HCT116 (cell line): ENCODE results near the gene OTOL1. TPM values are rescaled to one million over a fixed set of nuclear protein-coding genes. Genes with fewer than 3 reads are reported as not detected.

ENCODE experiments used
- ATAC-seq: fragments of 200-7000 bp; cut with Tn5 transposase; 2 replicates; pipeline ENCODE4 v1.9.1; 2020; ENCODE audit warnings: mild to moderate bottlenecking, moderate library complexity
- BruUV-seq: library from RNA; stranded (reverse); fragments of 400-500 nt; replicated peaks from 2 replicates; lab custom pipeline; 2021; lab: Mats Ljungman, UMichigan
- CTCF ChIA-PET: fragments of 300-600 bp; sonication (Branson Sonifier 250); formaldehyde crosslinking; loops from one replicate; lab custom pipeline; 2021; ENCODE audit warnings: antibody characterized with exemption; lab: Charles Lee
- POLR2A ChIA-PET: fragments of 300-600, 350-600 bp; sonication (Branson Sonifier 250); formaldehyde crosslinking; loops from one replicate; lab custom pipeline; 2021; ENCODE audit warnings: antibody characterized with exemption; lab: Charles Lee
- RAD21 ChIA-PET, 2 experiments: fragments of 300-600 bp; sonication (Branson Sonifier 250); formaldehyde crosslinking; loops; one replicate each; lab custom pipeline; 2023; ENCODE audit warnings: low total read pairs in 2 of 2; ENCODE audit not compliant: uncharacterized antibody in 2 of 2, unreplicated experiment in 2 of 2, low non-redundant PET in 1 of 2; lab: Charles Lee
- DNase-seq: peaks from one replicate; pipeline ENCODE4 v3.0.0-alpha.2; 2010; ENCODE audit warnings: low read depth, low spot score
- H2AFZ ChIP-seq: fragments of 200-600 bp; shearing (Covaris generic), sonication (generic); 2 replicates; pipeline ENCODE4 v1.6.1; 2017; ENCODE audit warnings: low read depth, mixed run types, mixed read lengths, antibody characterized with exemption, low read length; ENCODE audit not compliant: poor library complexity, severe bottlenecking
- H3K27ac ChIP-seq: 2 replicates; pipeline ENCODE4 v1.5.1; 2012; ENCODE audit warnings: low read depth, low read length
- H3K27me3 ChIP-seq: fragments of 200-600 bp; sonication (generic); 2 replicates; pipeline ENCODE4 v1.6.1; 2016; ENCODE audit warnings: mixed run types, low read length, mixed read lengths; ENCODE audit not compliant: insufficient read depth
- H3K36me3 ChIP-seq, 2 experiments: fragments of 200-500 bp in 1 of 2; fragments of 200-600 bp in 1 of 2; sonication (Bioruptor generic) in 1 of 2; sonication (generic) in 1 of 2; 2 replicates each; pipeline versions ENCODE4 v1.5.1 to v1.6.1; 2014 to 2016; ENCODE audit warnings: low read length in 2 of 2, inconsistent platforms in 1 of 2, mixed read lengths in 1 of 2, mixed run types in 1 of 2; ENCODE audit not compliant: insufficient read depth in 2 of 2, control insufficient read depth in 1 of 2
- H3K4me1 ChIP-seq, 2 experiments: fragments of 200-600 bp in 1 of 2; sonication (generic) in 1 of 2; 2 replicates each; pipeline versions ENCODE4 v1.5.1 to v1.6.1; 2012 to 2017; ENCODE audit warnings: low read length in 2 of 2, inconsistent platforms in 1 of 2, mild to moderate bottlenecking in 1 of 2, mixed read lengths in 1 of 2, mixed run types in 1 of 2, moderate library complexity in 1 of 2; ENCODE audit not compliant: insufficient read depth in 2 of 2, control insufficient read depth in 1 of 2
- H3K4me2 ChIP-seq: fragments of 200-600 bp; sonication (generic); 2 replicates; pipeline ENCODE4 v1.6.1; 2017; ENCODE audit warnings: mixed run types, low read length, mixed read lengths
- H3K4me3 ChIP-seq, 2 experiments: fragments of 200-600 bp in 1 of 2; sonication (generic) in 1 of 2; replicated peaks in 1 of 2; 2 replicates each; pipeline ENCODE4 v1.5.1; 2011 to 2016; ENCODE audit warnings: low read length in 2 of 2, control low read depth in 1 of 2, low read depth in 1 of 2, mild to moderate bottlenecking in 1 of 2, mixed read lengths in 1 of 2, mixed run types in 1 of 2
- H3K79me2 ChIP-seq: fragments of 200-600 bp; sonication (generic); 2 replicates; pipeline ENCODE4 v1.6.1; 2017; ENCODE audit warnings: mild to moderate bottlenecking, mixed run types, low read length, moderate library complexity, mixed read lengths; ENCODE audit not compliant: insufficient read depth
- H3K9ac ChIP-seq: fragments of 200-600 bp; sonication (generic); 2 replicates; pipeline ENCODE4 v1.6.1; 2016; ENCODE audit warnings: low read length, mixed read lengths
- H3K9me2 ChIP-seq: fragments of 200-600 bp; sonication (generic), shearing (Covaris generic); 2 replicates; pipeline ENCODE4 v1.6.1; 2017; ENCODE audit warnings: mixed run types, mild to moderate bottlenecking, moderate library complexity; ENCODE audit not compliant: insufficient read depth
- H3K9me3 ChIP-seq, 2 experiments: fragments of 200-500 bp in 1 of 2; fragments of 200-600 bp in 1 of 2; sonication (Bioruptor generic) in 1 of 2; sonication (generic) in 1 of 2; 2 replicates each; pipeline ENCODE4 v1.6.1; 2014 to 2017; ENCODE audit warnings: low read length in 2 of 2, mixed read lengths in 2 of 2, inconsistent platforms in 1 of 2, low read depth in 1 of 2, mild to moderate bottlenecking in 1 of 2, mixed run types in 1 of 2, moderate library complexity in 1 of 2; ENCODE audit not compliant: control insufficient read depth in 1 of 2, insufficient read depth in 1 of 2
- H4K20me1 ChIP-seq: fragments of 200-600 bp; sonication (generic), shearing (Covaris generic); 2 replicates; pipeline ENCODE4 v1.6.1; 2017; ENCODE audit warnings: mixed run types, mild to moderate bottlenecking, moderate library complexity; ENCODE audit not compliant: insufficient read depth
- CBX3 ChIP-seq: IDR thresholded peaks from 2 replicates; pipeline ENCODE4 v1.6.1; 2012; ENCODE audit warnings: low read depth
- FOSL1 ChIP-seq: IDR thresholded peaks from 2 replicates; pipeline ENCODE4 v1.6.1; 2012; ENCODE audit warnings: low read depth
- JUND ChIP-seq: IDR thresholded peaks from 2 replicates; pipeline ENCODE4 v1.6.1; 2012
- RAD21 ChIP-seq: IDR thresholded peaks from 2 replicates; pipeline ENCODE4 v1.6.1; 2012; ENCODE audit warnings: low read depth, mild to moderate bottlenecking
- SP1 ChIP-seq: IDR thresholded peaks from 2 replicates; pipeline ENCODE4 v1.6.1; 2012; ENCODE audit warnings: low read depth
- intact Hi-C: fragments of 100-400 bp; cut with micrococcal nuclease; formaldehyde crosslinking; loops from 2 replicates; pipeline ENCODE4 v1.10.0; 2022
- total RNA-seq: library from RNA; stranded (reverse); gene quantifications from one replicate; pipeline ENCODE4 v1.2.1, GENCODE V29; 2021; ENCODE audit not compliant: unreplicated experiment
- TF ChIP-seq, protein P1 (sequence below), 3 experiments: fragments of 200-600 bp in 1 of 3; sonication (generic) in 1 of 3; IDR thresholded peaks in 2 of 3; conservative IDR thresholded peaks in 1 of 3; 2 replicates each; pipeline ENCODE4 v1.5.1; 2012 to 2017; ENCODE audit warnings: low read depth in 2 of 3, low read length in 2 of 3, antibody characterized with exemption in 1 of 3, borderline replicate concordance in 1 of 3, control low read depth in 1 of 3, mild to moderate bottlenecking in 1 of 3, mixed read lengths in 1 of 3, mixed run types in 1 of 3, moderate library complexity in 1 of 3; ENCODE audit not compliant: insufficient read depth in 1 of 3

OTOL1 gene
- total RNA-seq, 1 experiment from 2014 or later: not detected

GRCh38 chr3:161508852-161509477, 12.4 kb downstream of the OTOL1 start:
- TF ChIP-seq, protein P1, sequence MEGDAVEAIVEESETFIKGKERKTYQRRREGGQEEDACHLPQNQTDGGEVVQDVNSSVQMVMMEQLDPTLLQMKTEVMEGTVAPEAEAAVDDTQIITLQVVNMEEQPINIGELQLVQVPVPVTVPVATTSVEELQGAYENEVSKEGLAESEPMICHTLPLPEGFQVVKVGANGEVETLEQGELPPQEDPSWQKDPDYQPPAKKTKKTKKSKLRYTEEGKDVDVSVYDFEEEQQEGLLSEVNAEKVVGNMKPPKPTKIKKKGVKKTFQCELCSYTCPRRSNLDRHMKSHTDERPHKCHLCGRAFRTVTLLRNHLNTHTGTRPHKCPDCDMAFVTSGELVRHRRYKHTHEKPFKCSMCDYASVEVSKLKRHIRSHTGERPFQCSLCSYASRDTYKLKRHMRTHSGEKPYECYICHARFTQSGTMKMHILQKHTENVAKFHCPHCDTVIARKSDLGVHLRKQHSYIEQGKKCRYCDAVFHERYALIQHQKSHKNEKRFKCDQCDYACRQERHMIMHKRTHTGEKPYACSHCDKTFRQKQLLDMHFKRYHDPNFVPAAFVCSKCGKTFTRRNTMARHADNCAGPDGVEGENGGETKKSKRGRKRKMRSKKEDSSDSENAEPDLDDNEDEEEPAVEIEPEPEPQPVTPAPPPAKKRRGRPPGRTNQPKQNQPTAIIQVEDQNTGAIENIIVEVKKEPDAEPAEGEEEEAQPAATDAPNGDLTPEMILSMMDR (IDR thresholded peaks at IDR 0.05 in 2 of 3, conservative IDR thresholded peaks at IDR 0.05 in 1 of 3; ENCODE audit: borderline replicate concordance in 1 of 3, insufficient read depth in 1 of 3, low read depth in 2 of 3, low read length in 2 of 3): peak; percentile 23 to 66 (median 32); a peak in 3 of 6 replicates
- TF ChIP-seq FOSL1 (no peak), RAD21 (peak; percentile 70)
- TF ChIP-seq, all 23 proteins: peak for 2
- CTCF ChIA-PET: interaction anchor here (1.6 kb wide), 1 partner anchor 14 kb away, joined by 4 read pairs; no protein-coding TSS in a partner anchor
- no peak overlapping the region for H3K9ac ChIP-seq
- no peaks in the 10 kb centered on the region for H3K9me3 ChIP-seq
- no peaks in the 10 kb centered on the region for H3K27me3 ChIP-seq
- RAD21 ChIA-PET: no interaction called here
- POLR2A ChIA-PET: no interaction called here
- H3K27ac ChIP-seq: no peak overlapping the region
- H3K36me3 ChIP-seq: no peaks in the 10 kb centered on the region
- ATAC-seq: peak; percentile 80
- no TSS peak for BruUV-seq
- no peak overlapping the region for H3K4me3 ChIP-seq
- intact Hi-C loops: no loop called here
- no peak for DNase-seq
- no peaks in the 10 kb centered on the region for H4K20me1 ChIP-seq
- H3K4me2 ChIP-seq: no peak overlapping the region
- no peaks in the 10 kb centered on the region for H3K4me1 ChIP-seq
- H2AFZ ChIP-seq: peak overlapping the region; percentile 74
- H3K9me2 ChIP-seq: no peaks in the 10 kb centered on the region
- H3K79me2 ChIP-seq: no peaks in the 10 kb centered on the region

DNA sequence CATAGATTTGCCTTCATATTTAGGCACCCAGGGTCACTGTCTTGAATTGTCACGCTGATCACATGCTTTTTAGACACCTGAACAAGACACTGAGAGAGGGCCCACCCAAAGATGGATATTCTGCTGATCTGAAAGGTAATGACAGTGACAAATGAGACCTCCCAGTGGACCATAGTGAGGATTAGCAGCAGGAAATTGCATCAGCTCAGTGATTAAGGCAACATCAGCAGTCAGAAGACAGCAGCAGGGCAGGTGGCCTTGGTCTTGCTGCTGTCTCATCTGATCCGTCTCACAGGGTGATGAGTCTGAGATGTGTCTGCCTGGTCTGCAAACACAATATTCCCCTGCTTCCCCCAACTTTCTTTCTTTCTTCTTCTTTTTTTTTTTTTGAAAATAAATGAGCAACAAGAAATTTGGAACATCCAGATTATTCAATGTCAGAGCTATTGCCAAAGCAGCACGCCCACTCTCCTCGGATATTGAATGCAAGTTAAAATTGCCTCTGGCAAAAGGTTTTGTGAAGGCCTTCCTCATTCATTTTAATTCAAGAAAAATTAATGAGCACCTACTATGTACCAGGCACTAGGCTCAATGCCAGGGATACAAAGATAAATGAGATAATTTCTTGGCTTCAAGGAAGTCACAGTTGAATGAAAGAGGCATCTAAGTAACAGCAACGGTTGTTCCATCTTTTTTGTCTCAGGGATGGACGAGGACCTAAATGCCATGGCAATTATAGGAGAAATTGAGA, 14.1 kb downstream of the OTOL1 start:
- Histone ChIP-seq H3K4me1 (no peaks in the 10 kb centered on the region), H3K27me3 (no peaks in the 10 kb centered on the region), H2AFZ (no peak overlapping the region), H3K9me3 (no peaks in the 10 kb centered on the region), H3K9ac (no peak overlapping the region), H3K27ac (no peak overlapping the region), H3K4me2 (no peak overlapping the region), H3K79me2 (no peaks in the 10 kb centered on the region), H3K4me3 (no peak overlapping the region), H3K9me2 (no peaks in the 10 kb centered on the region), H4K20me1 (no peaks in the 10 kb centered on the region), H3K36me3 (no peaks in the 10 kb centered on the region)
- ChIA-PET RAD21 (no interaction called here), POLR2A (no interaction called here), CTCF (interaction anchor here (1.6 kb wide), 1 partner anchor 12 kb away, joined by 4 read pairs; no protein-coding TSS in a partner anchor)
- TF ChIP-seq JUND: no peak
- TF ChIP-seq CBX3: no peak
- TF ChIP-seq SP1: no peak
- DNase-seq: no peak
- BruUV-seq: no TSS peak
- intact Hi-C loops: no loop called here
- ATAC-seq: no peak
